A673 (cell line): ENCODE data around the gene GABRB1. TPM values are rescaled to one million over a fixed set of nuclear protein-coding genes. Genes with fewer than 3 reads are reported as not detected.

ENCODE experiments used
- BruUV-seq: library from RNA; stranded (reverse); fragments of 400-500 nt; replicated peaks from 2 replicates; lab custom pipeline; 2021; lab: Mats Ljungman, UMichigan
- CTCF ChIA-PET: fragments of 300-600 bp; sonication (Branson Sonifier 250); formaldehyde crosslinking; loops from one replicate; lab custom pipeline; 2022; ENCODE audit warnings: antibody characterized with exemption; lab: Charles Lee
- POLR2A ChIA-PET: fragments of 300-600 bp; sonication (Branson Sonifier 250); formaldehyde crosslinking; loops from one replicate; lab custom pipeline; 2022; ENCODE audit warnings: antibody characterized with exemption; ENCODE audit not compliant: low non-redundant PET; lab: Charles Lee
- DNase-seq: peaks from one replicate; pipeline ENCODE4 v3.0.0-alpha.2; 2015; ENCODE audit warnings: low spot score
- H3K27ac ChIP-seq: fragments of 200-600 bp; sonication (generic); 2 replicates; pipeline ENCODE4 v1.5.1; 2016; ENCODE audit warnings: mixed run types, low read depth, mild to moderate bottlenecking, mixed read lengths, antibody characterized with exemption, low read length; ENCODE audit not compliant: poor library complexity, severe bottlenecking
- H3K27me3 ChIP-seq: fragments of 200-600 bp; sonication (generic); replicated peaks from 2 replicates; pipeline ENCODE4 v1.6.1; 2017; ENCODE audit warnings: mixed run types, low read depth, mild to moderate bottlenecking, mixed read lengths, antibody characterized with exemption, low read length; ENCODE audit not compliant: insufficient read depth, poor library complexity
- H3K36me3 ChIP-seq: fragments of 200-600 bp; sonication (generic); 2 replicates; pipeline ENCODE4 v1.6.1; 2016; ENCODE audit warnings: mixed run types, mild to moderate bottlenecking, mixed read lengths, antibody characterized with exemption, low read length; ENCODE audit not compliant: insufficient read depth, poor library complexity, severe bottlenecking
- H3K4me1 ChIP-seq: fragments of 200-600 bp; sonication (generic); 2 replicates; pipeline ENCODE4 v1.6.1; 2017; ENCODE audit warnings: mixed run types, mild to moderate bottlenecking, mixed read lengths, antibody characterized with exemption, low read length; ENCODE audit not compliant: insufficient read depth, poor library complexity, severe bottlenecking
- H3K4me3 ChIP-seq: fragments of 200-600 bp; sonication (generic); 2 replicates; pipeline ENCODE4 v1.5.1; 2016; ENCODE audit warnings: low read depth, mixed run types, mild to moderate bottlenecking, mixed read lengths, low read length; ENCODE audit not compliant: poor library complexity, severe bottlenecking
- H3K9me3 ChIP-seq: fragments of 200-600 bp; sonication (generic); 2 replicates; pipeline ENCODE4 v1.6.1; 2016; ENCODE audit warnings: mixed run types, low read depth, mild to moderate bottlenecking, mixed read lengths, antibody characterized with exemption, low read length; ENCODE audit not compliant: poor library complexity, severe bottlenecking
- EZH2 ChIP-seq: fragments of 200-600 bp; sonication (generic); IDR thresholded peaks from 2 replicates; pipeline ENCODE4 v1.6.1; 2017; ENCODE audit warnings: borderline replicate concordance, low read depth, mild to moderate bottlenecking, mixed read lengths, antibody characterized with exemption, low read length; ENCODE audit not compliant: poor library complexity, severe bottlenecking
- intact Hi-C: fragments of 100-400 bp; cut with micrococcal nuclease; formaldehyde crosslinking; loops from one replicate; pipeline ENCODE4 v1.10.0; 2022; ENCODE audit not compliant: unreplicated experiment
- total RNA-seq: library from RNA; stranded (reverse); gene quantifications from 2 replicates; pipeline ENCODE4 v1.2.3, GENCODE V29; 2021
- TF ChIP-seq, protein P1 (sequence below): fragments of 300-800, 200-600 bp; sonication (generic); conservative IDR thresholded peaks from 2 replicates; pipeline ENCODE4 v1.5.1; 2017; ENCODE audit warnings: low read depth, mild to moderate bottlenecking, antibody characterized with exemption, low read length, moderate library complexity, mixed read lengths

The GABRB1 gene
- total RNA-seq, 1 experiment from 2014 or later, result 1.0 TPM

DNA sequence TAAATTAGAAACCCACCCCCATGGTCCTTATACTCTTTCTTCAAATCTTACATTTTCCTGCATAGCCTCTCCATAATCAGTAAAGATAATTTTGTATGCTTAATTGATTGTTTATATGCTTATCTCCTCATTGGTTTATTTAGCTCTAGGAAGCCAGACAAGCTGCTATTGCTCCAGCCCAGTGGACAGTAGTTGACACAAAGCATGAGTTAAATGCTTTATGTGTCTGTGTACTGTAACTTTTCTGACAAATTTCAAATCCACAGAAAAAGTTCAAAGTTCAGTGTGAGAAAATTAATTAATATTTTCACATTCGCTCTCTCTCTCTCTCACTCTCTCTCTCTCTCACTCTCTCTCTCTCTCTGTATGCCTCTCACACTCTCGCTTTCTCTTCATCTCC is 181.7 kb downstream of the GABRB1 start:
- Histone ChIP-seq H3K27ac (no peak overlapping the region), H3K4me1 (peaks cover 8% of the 10 kb centered on the region), H3K4me3 (no peak overlapping the region), H3K27me3 (no peaks in the 10 kb centered on the region), H3K36me3 (no peaks in the 10 kb centered on the region), H3K9me3 (no peaks in the 10 kb centered on the region)
- intact Hi-C loops, result no loop called here
- ChIA-PET CTCF (interaction anchor here (0.7 kb wide), 1 partner anchor 214 kb away, joined by 3 read pairs; no protein-coding TSS in a partner anchor), POLR2A (no interaction called here)
- DNase-seq, result no peak
- no peak for TF ChIP-seq EZH2
- TF ChIP-seq, protein P1, sequence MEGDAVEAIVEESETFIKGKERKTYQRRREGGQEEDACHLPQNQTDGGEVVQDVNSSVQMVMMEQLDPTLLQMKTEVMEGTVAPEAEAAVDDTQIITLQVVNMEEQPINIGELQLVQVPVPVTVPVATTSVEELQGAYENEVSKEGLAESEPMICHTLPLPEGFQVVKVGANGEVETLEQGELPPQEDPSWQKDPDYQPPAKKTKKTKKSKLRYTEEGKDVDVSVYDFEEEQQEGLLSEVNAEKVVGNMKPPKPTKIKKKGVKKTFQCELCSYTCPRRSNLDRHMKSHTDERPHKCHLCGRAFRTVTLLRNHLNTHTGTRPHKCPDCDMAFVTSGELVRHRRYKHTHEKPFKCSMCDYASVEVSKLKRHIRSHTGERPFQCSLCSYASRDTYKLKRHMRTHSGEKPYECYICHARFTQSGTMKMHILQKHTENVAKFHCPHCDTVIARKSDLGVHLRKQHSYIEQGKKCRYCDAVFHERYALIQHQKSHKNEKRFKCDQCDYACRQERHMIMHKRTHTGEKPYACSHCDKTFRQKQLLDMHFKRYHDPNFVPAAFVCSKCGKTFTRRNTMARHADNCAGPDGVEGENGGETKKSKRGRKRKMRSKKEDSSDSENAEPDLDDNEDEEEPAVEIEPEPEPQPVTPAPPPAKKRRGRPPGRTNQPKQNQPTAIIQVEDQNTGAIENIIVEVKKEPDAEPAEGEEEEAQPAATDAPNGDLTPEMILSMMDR, result no peak
- no TSS peak for BruUV-seq

DNA sequence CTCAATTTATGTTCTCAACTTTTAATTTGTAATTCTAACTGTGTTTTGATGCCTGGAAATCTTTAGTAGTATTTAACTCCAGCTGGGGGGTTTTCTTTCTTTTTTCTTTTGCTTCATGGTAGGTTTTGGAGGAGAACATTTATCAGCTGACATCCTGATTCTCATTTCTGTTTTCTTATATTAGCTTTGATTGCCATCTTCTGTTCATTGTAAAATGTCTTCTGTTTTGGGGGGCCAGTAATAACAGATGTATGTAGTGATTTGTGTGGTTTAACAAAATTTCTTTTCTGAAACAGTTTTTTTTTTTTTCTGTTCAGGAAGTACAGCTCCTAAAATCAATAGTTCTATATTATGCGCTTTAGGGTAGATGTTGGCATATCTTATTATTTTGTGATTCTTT is 182.2 kb downstream of the GABRB1 start:
- DNase-seq, result no peak
- peaks cover 8% of the 10 kb centered on the region for H3K4me1 ChIP-seq
- no peaks in the 10 kb centered on the region for H3K27me3 ChIP-seq
- no peak overlapping the region for H3K4me3 ChIP-seq
- POLR2A ChIA-PET, result no interaction called here
- intact Hi-C loops, result no loop called here
- CTCF ChIA-PET, result no interaction called here
- no peaks in the 10 kb centered on the region for H3K36me3 ChIP-seq
- no peak overlapping the region for H3K27ac ChIP-seq
- TF ChIP-seq EZH2, result no peak
- TF ChIP-seq, protein P1, result peak; percentile 18; the same call in 1 of the 2 replicates
- no peaks in the 10 kb centered on the region for H3K9me3 ChIP-seq
- no TSS peak for BruUV-seq

DNA sequence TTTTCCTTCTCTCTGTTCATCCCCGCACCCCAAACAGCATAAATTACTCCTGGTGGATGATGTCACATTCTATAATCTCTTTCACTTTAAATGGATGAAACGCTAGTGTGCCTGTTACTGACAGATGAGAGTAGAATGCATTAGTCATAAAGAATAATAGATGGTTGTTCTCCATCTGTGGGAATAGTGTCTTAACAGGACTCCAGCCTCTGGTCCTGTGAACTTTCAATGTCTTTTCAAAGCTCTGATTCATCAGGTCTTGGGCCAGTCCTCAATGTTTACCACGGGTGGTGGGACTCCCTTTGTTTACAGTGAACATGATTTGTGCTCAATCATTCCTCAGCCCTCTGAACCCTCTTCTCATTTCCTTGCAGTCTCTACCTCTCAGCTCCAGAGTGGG is 182.6 kb downstream of the GABRB1 start:
- peak; percentile 56 for DNase-seq
- no peaks in the 10 kb centered on the region for H3K9me3 ChIP-seq
- H3K27me3 ChIP-seq, result no peaks in the 10 kb centered on the region
- ChIA-PET POLR2A (no interaction called here), CTCF (no interaction called here)
- TF ChIP-seq, protein P1, result no peak
- TF ChIP-seq EZH2, result no peak
- no peaks in the 10 kb centered on the region for H3K36me3 ChIP-seq
- no peak overlapping the region for H3K4me3 ChIP-seq
- H3K27ac ChIP-seq, result no peak overlapping the region
- intact Hi-C loops, result no loop called here
- no TSS peak for BruUV-seq
- H3K4me1 ChIP-seq, result peaks cover 8% of the 10 kb centered on the region
